Measurements from ENCODE around the gene RAD51B.

Gene RAD51B

GRCh38 chr14:67886191-67886590 is 66.6 kb downstream of the RAD51B start:
- no peak for TF ChIP-seq Cebpa-rat (IDR thresholded peaks at IDR 0.05)
- Histone ChIP-seq H3K27ac (no peak overlapping the region), H4K20me1 (no peaks in the 10 kb centered on the region), H3K9ac (no peak overlapping the region), H3K9me3 (no peaks in the 10 kb centered on the region), H3K4me1 (no peaks in the 10 kb centered on the region; the same call in 1 of the 2 replicates), H3K27me3 (no peaks in the 10 kb centered on the region), H3K36me3 (no peaks in the 10 kb centered on the region), H3K4me3 (no peak overlapping the region), H3K4me2 (no peak overlapping the region)

DNA sequence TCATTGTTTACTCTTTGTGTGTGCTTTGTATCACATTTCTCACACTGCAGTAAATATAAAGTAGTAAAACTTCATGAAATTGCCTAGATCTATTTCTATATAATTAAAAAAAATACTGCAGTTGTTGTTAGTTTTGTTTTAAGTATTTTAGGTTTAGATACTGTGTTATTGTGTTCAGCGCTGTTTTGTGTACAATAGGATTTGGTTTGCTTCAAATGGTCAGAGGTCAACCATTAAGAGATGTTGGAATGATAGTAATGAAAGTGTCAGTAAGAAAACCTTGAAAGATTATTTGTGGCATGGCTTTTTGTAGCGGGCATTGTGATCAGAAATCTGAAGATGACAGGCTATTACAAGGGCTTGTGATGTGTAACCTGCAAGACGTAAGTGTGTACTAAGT is 67.9 kb downstream of the RAD51B start:
- Histone ChIP-seq H3K27me3 (no peaks in the 10 kb centered on the region), H3K27ac (no peak overlapping the region), H3K4me2 (no peak overlapping the region), H3K4me3 (no peak overlapping the region), H3K9me3 (no peaks in the 10 kb centered on the region), H4K20me1 (no peaks in the 10 kb centered on the region), H3K9ac (no peak overlapping the region), H3K4me1 (no peaks in the 10 kb centered on the region), H3K36me3 (no peaks in the 10 kb centered on the region)
- TF ChIP-seq Cebpa-rat (IDR thresholded peaks at IDR 0.05), result no peak

DNA sequence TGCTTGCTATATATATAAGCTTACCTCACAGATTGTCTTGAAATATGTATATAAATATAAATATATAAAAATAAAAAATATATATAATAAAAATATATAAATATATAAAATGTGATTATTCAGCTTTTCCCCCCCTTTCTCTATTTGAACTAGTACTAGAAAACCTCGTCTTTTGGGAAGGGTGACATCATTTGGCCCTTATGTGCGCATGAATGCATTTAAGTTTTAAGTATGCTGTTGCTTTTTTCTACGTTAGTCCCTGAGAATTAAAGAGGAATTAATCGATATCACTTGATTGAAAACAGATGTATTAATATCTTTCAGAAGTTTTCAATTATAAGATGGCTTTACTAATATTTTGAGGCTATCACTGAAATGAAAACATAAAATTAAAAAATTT is 69.9 kb downstream of the RAD51B start:
- no peak overlapping the region for H3K9ac ChIP-seq
- no peak overlapping the region for H3K27ac ChIP-seq
- TF ChIP-seq Cebpa-rat (IDR thresholded peaks at IDR 0.05), result no peak
- H3K27me3 ChIP-seq, result no peaks in the 10 kb centered on the region
- no peak overlapping the region for H3K4me3 ChIP-seq
- H3K36me3 ChIP-seq, result no peaks in the 10 kb centered on the region
- no peaks in the 10 kb centered on the region for H4K20me1 ChIP-seq
- no peaks in the 10 kb centered on the region for H3K9me3 ChIP-seq
- H3K4me1 ChIP-seq, result no peaks in the 10 kb centered on the region
- H3K4me2 ChIP-seq, result no peak overlapping the region

GRCh38 chr14:67892466-67893100 is 73.0 kb downstream of the RAD51B start:
- no peak overlapping the region for H3K4me2 ChIP-seq
- no peak overlapping the region for H3K27ac ChIP-seq
- TF ChIP-seq Cebpa-rat (IDR thresholded peaks at IDR 0.05), result no peak
- H3K27me3 ChIP-seq, result no peaks in the 10 kb centered on the region
- no peaks in the 10 kb centered on the region for H3K4me1 ChIP-seq
- no peaks in the 10 kb centered on the region for H4K20me1 ChIP-seq
- no peak overlapping the region for H3K9ac ChIP-seq
- H3K36me3 ChIP-seq, result no peaks in the 10 kb centered on the region
- H3K4me3 ChIP-seq, result no peak overlapping the region
- H3K9me3 ChIP-seq, result no peaks in the 10 kb centered on the region

GRCh38 chr14:67900231-67900630 is 80.7 kb downstream of the RAD51B start:
- H3K9ac ChIP-seq, result no peak overlapping the region
- H3K4me2 ChIP-seq, result no peak overlapping the region
- H4K20me1 ChIP-seq, result no peaks in the 10 kb centered on the region
- H3K9me3 ChIP-seq, result peaks cover 22% of the 10 kb centered on the region
- H3K4me3 ChIP-seq, result no peak overlapping the region
- TF ChIP-seq Cebpa-rat (IDR thresholded peaks at IDR 0.05), result no peak
- no peak overlapping the region for H3K27ac ChIP-seq
- H3K36me3 ChIP-seq, result peaks cover 10% of the 10 kb centered on the region
- no peaks in the 10 kb centered on the region for H3K27me3 ChIP-seq
- no peaks in the 10 kb centered on the region for H3K4me1 ChIP-seq

GRCh38 chr14:67908052-67908754 is 88.6 kb downstream of the RAD51B start:
- Histone ChIP-seq H4K20me1 (no peaks in the 10 kb centered on the region), H3K9ac (no peak overlapping the region), H3K9me3 (peaks cover 16% of the 10 kb centered on the region), H3K4me3 (no peak overlapping the region), H3K36me3 (no peaks in the 10 kb centered on the region), H3K4me1 (0 out of 2 replicates have a peak, but pooled peaks cover 5% of the 10 kb centered on the region), H3K27me3 (no peaks in the 10 kb centered on the region), H3K4me2 (no peak overlapping the region), H3K27ac (no peak overlapping the region)
- TF ChIP-seq Cebpa-rat (IDR thresholded peaks at IDR 0.05), result no peak

- Histone ChIP-seq H3K4me3 (no peak overlapping the region), H3K4me1 (0 out of 2 replicates have a peak, but pooled peaks cover 5% of the 10 kb centered on the region), H4K20me1 (no peaks in the 10 kb centered on the region), H3K4me2 (no peak overlapping the region), H3K27me3 (no peaks in the 10 kb centered on the region), H3K36me3 (no peaks in the 10 kb centered on the region), H3K9ac (no peak overlapping the region), H3K9me3 (no peaks in the 10 kb centered on the region), H3K27ac (no peak overlapping the region)
- no peak for TF ChIP-seq Cebpa-rat (IDR thresholded peaks at IDR 0.05)
Observed at GRCh38 chr14:67911562-67911961, 92.0 kb downstream of the RAD51B start.

- Histone ChIP-seq H3K4me1 (0 out of 2 replicates have a peak, but pooled peaks cover 2% of the 10 kb centered on the region), H3K36me3 (no peaks in the 10 kb centered on the region), H3K4me2 (no peak overlapping the region), H3K9ac (no peak overlapping the region), H3K4me3 (no peak overlapping the region), H4K20me1 (no peaks in the 10 kb centered on the region), H3K27me3 (no peaks in the 10 kb centered on the region), H3K27ac (no peak overlapping the region), H3K9me3 (no peaks in the 10 kb centered on the region)
- TF ChIP-seq Cebpa-rat (IDR thresholded peaks at IDR 0.05), result no peak
Observed at GRCh38 chr14:67916430-67916829, 96.9 kb downstream of the RAD51B start.

DNA sequence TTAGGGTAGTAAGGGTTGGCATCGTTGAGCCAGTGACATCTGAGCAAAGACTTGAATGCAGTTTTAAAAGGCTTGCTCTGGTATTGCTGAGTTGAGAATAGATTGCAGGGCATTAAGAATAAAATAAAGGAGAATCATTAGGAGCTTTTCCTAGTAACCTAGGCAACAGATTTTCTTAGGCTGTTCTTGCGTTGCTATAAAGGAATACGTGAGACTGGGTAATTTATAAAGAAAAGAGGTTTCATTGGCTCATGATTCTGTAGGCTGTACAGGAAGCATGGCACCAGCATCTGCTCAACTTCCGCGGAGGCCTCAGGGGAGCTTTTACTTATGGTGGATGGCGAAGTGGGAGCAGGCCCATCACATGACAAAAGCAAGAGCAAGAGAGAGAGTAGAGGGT is 97.4 kb downstream of the RAD51B start:
- Histone ChIP-seq H3K9me3 (no peaks in the 10 kb centered on the region), H3K27me3 (no peaks in the 10 kb centered on the region), H3K36me3 (no peaks in the 10 kb centered on the region), H3K4me1 (no peaks in the 10 kb centered on the region), H3K9ac (no peak overlapping the region), H3K4me3 (no peak overlapping the region), H3K27ac (no peak overlapping the region), H4K20me1 (no peaks in the 10 kb centered on the region), H3K4me2 (no peak overlapping the region)
- no peak for TF ChIP-seq Cebpa-rat (IDR thresholded peaks at IDR 0.05)

DNA sequence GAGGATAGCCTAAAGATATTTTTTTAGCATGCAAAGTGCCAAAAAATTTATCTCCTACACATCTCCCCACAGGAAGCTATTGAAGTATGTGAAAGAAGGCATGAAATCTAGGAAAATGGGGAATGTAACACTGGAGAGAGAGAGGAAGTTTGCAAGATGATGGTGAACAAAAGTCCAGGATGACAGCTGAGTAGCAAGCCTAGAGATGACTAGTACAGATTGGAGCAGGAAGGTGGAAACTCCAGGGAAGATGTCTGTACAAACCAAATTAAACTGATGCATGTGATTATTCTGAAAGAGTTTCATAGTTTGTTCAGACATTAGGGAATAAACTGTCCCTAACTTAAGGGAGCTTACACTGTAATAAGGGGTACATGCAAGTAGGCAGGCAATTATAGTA is 99.3 kb downstream of the RAD51B start:
- no peak overlapping the region for H3K27ac ChIP-seq
- H3K4me3 ChIP-seq, result no peak overlapping the region
- H3K4me1 ChIP-seq, result no peaks in the 10 kb centered on the region
- no peaks in the 10 kb centered on the region for H3K36me3 ChIP-seq
- no peak overlapping the region for H3K4me2 ChIP-seq
- H3K9ac ChIP-seq, result no peak overlapping the region
- TF ChIP-seq Cebpa-rat (IDR thresholded peaks at IDR 0.05), result no peak
- H4K20me1 ChIP-seq, result no peaks in the 10 kb centered on the region
- H3K9me3 ChIP-seq, result no peaks in the 10 kb centered on the region
- no peaks in the 10 kb centered on the region for H3K27me3 ChIP-seq
